HEK293 (cell line): Measurements from ENCODE around the gene KIAA1958.

Experiments used
- CTCF ChIA-PET: fragments of 350-600 bp; formaldehyde crosslinking; extraction: SDS; loops from one replicate; lab custom pipeline; 2021; ENCODE audit warnings: antibody characterized with exemption; lab: Yijun Ruan, JAX
- POLR2A ChIA-PET: fragments of 300-600 bp; formaldehyde crosslinking; extraction: SDS; loops from one replicate; lab custom pipeline; 2020; ENCODE audit warnings: antibody characterized with exemption, inconsistent platforms; lab: Yijun Ruan, JAX
- H3K27ac ChIP-seq: fragments of 200-500 bp; sonication (Bioruptor generic); 2 replicates; pipeline ENCODE4 v1.5.1; 2014; ENCODE audit warnings: low read depth, low read length, control low read depth, inconsistent platforms; ENCODE audit errors: extremely low read depth
- H3K36me3 ChIP-seq, 2 experiments: fragments of 200-500 bp in 1 of 2; sonication (Bioruptor generic) in 1 of 2; 1 replicate in 1 of 2; 2 replicates in 1 of 2; pipeline ENCODE4 v1.5.1; 2014 to 2017; ENCODE audit warnings: inconsistent platforms in 2 of 2, low read length in 2 of 2; ENCODE audit not compliant: control insufficient read depth in 2 of 2, insufficient read depth in 1 of 2
- H3K4me1 ChIP-seq: fragments of 200-500 bp; sonication (Bioruptor generic); 2 replicates; pipeline ENCODE4 v1.5.1; 2014; ENCODE audit warnings: mild to moderate bottlenecking, low read length, inconsistent platforms; ENCODE audit not compliant: control insufficient read depth, insufficient read depth
- H3K4me3 ChIP-seq: 2 replicates; pipeline ENCODE4 v1.5.1; 2011; ENCODE audit warnings: low read depth, mild to moderate bottlenecking, control low read depth, low read length, moderate library complexity
- H3K9me3 ChIP-seq: fragments of 200-500 bp; sonication (Bioruptor generic); 2 replicates; pipeline ENCODE4 v1.5.1; 2014; ENCODE audit warnings: low read depth, low read length, inconsistent platforms; ENCODE audit not compliant: control insufficient read depth, insufficient read depth
- BCL11B ChIP-seq: fragments of 450-650 bp; formaldehyde crosslinking; IDR thresholded peaks from 2 replicates; pipeline ENCODE4 v1.5.1; 2016; ENCODE audit warnings: low read depth, missing biosample characterization, missing genetic modification characterization
- ZNF133 ChIP-seq: fragments of 450-650 bp; formaldehyde crosslinking; IDR thresholded peaks from 2 replicates; pipeline ENCODE4 v1.5.1; 2016; ENCODE audit warnings: missing biosample characterization, missing genetic modification characterization
- ZNF202 ChIP-seq: fragments of 450-650 bp; formaldehyde crosslinking; IDR thresholded peaks from 2 replicates; pipeline ENCODE4 v1.5.1; 2016; ENCODE audit warnings: missing biosample characterization, missing genetic modification characterization, borderline replicate concordance
- ZNF24 ChIP-seq: fragments of 450-650 bp; formaldehyde crosslinking; IDR thresholded peaks from 2 replicates; pipeline ENCODE4 v1.5.1; 2016; ENCODE audit warnings: missing biosample characterization, missing genetic modification characterization
- ZNF274 ChIP-seq, 2 experiments: fragments of 200-500 bp in 1 of 2; fragments of 450-650 bp in 1 of 2; sonication (Bioruptor generic) in 1 of 2; formaldehyde crosslinking in 1 of 2; IDR thresholded peaks; 2 replicates each; pipeline versions ENCODE4 v1.5.1 to v1.6.1; 2014 to 2016; ENCODE audit warnings: borderline replicate concordance in 1 of 2, inconsistent platforms in 1 of 2, low read length in 1 of 2, missing biosample characterization in 1 of 2, missing genetic modification characterization in 1 of 2
- ZNF324 ChIP-seq: fragments of 450-650 bp; formaldehyde crosslinking; IDR thresholded peaks from 2 replicates; pipeline ENCODE4 v1.5.1; 2016; ENCODE audit warnings: missing biosample characterization, missing genetic modification characterization
- ZNF48 ChIP-seq: fragments of 450-650 bp; formaldehyde crosslinking; IDR thresholded peaks from 2 replicates; pipeline ENCODE4 v1.5.1; 2016; ENCODE audit warnings: missing biosample characterization, missing genetic modification characterization
- ZNF510 ChIP-seq: fragments of 450-650 bp; formaldehyde crosslinking; IDR thresholded peaks from 2 replicates; pipeline ENCODE4 v1.5.1; 2018; ENCODE audit warnings: mild to moderate bottlenecking, missing genetic modification characterization, missing biosample characterization; ENCODE audit not compliant: insufficient replicate concordance
- ZNF561 ChIP-seq: fragments of 450-650 bp; IDR thresholded peaks from 2 replicates; pipeline ENCODE4 v1.5.1; 2018; ENCODE audit warnings: missing biosample characterization, missing genetic modification characterization, borderline replicate concordance
- ZNF664 ChIP-seq: fragments of 450-650 bp; formaldehyde crosslinking; IDR thresholded peaks from 2 replicates; pipeline ENCODE4 v1.5.1; 2016; ENCODE audit warnings: missing biosample characterization, missing genetic modification characterization
- ZNF677 ChIP-seq: fragments of 450-650 bp; IDR thresholded peaks from 2 replicates; pipeline ENCODE4 v1.5.0; 2018; ENCODE audit warnings: missing biosample characterization, mild to moderate bottlenecking, missing genetic modification characterization, moderate library complexity
- ZNF701 ChIP-seq: fragments of 450-650 bp; formaldehyde crosslinking; IDR thresholded peaks from 2 replicates; pipeline ENCODE4 v1.5.1; 2016; ENCODE audit warnings: missing biosample characterization, missing genetic modification characterization
- ZNF792 ChIP-seq: fragments of 450-650 bp; formaldehyde crosslinking; IDR thresholded peaks from 2 replicates; pipeline ENCODE4 v1.5.1; 2016; ENCODE audit warnings: missing biosample characterization, missing genetic modification characterization
- TF ChIP-seq, protein P1 (sequence below): fragments of 450-650 bp; formaldehyde crosslinking; IDR thresholded peaks from 2 replicates; pipeline ENCODE4 v1.5.1; 2017; ENCODE audit warnings: missing biosample characterization, missing genetic modification characterization
- TF ChIP-seq, protein P2 (sequence below): fragments of 450-650 bp; formaldehyde crosslinking; IDR thresholded peaks from 2 replicates; pipeline ENCODE4 v1.5.1; 2016; ENCODE audit warnings: missing biosample characterization, missing genetic modification characterization
- TF ChIP-seq, protein P3 (sequence below): sonication (generic); formaldehyde crosslinking; IDR thresholded peaks from 2 replicates; pipeline ENCODE4 v1.8.1; 2022; ENCODE audit warnings: mild to moderate bottlenecking, moderate library complexity, missing genetic modification reagents
- TF ChIP-seq, protein P4 (sequence below): fragments of 450-650 bp; formaldehyde crosslinking; IDR thresholded peaks from 2 replicates; pipeline ENCODE4 v1.5.1; 2016; ENCODE audit warnings: missing biosample characterization, missing genetic modification characterization
- TF ChIP-seq, protein P5 (sequence below): fragments of 450-650 bp; formaldehyde crosslinking; IDR thresholded peaks from 2 replicates; pipeline ENCODE4 v1.5.1; 2016; ENCODE audit warnings: missing biosample characterization, missing genetic modification characterization
- TF ChIP-seq, protein P6 (sequence below): fragments of 450-650 bp; formaldehyde crosslinking; IDR thresholded peaks from 2 replicates; pipeline ENCODE4 v1.5.1; 2017; ENCODE audit warnings: missing biosample characterization, missing genetic modification characterization

Gene KIAA1958

DNA sequence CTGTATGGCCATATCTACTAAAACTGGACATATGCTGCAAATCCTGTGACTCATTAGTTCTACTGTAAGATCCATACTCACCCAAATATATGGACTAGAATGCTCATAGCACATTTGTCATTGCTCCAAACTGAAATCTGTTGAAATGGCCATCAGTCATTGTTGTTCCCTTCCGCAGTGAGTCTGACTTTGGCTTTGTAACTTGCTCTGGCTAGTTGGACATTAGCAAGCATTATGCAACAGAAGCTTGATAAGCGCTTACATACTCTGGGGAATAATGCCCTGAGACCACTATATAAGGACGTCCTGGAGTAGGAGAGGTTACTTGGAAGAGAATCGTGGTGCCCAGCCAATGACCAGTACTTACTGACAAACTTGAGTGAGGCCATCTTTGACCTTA is 9.0 kb downstream of the KIAA1958 start:
- H3K4me3 ChIP-seq, result no peak overlapping the region
- no peak overlapping the region for H3K27ac ChIP-seq
- ChIA-PET CTCF (no interaction called here), POLR2A (no interaction called here)
- no peaks in the 10 kb centered on the region for H3K9me3 ChIP-seq
- TF ChIP-seq, protein P1, sequence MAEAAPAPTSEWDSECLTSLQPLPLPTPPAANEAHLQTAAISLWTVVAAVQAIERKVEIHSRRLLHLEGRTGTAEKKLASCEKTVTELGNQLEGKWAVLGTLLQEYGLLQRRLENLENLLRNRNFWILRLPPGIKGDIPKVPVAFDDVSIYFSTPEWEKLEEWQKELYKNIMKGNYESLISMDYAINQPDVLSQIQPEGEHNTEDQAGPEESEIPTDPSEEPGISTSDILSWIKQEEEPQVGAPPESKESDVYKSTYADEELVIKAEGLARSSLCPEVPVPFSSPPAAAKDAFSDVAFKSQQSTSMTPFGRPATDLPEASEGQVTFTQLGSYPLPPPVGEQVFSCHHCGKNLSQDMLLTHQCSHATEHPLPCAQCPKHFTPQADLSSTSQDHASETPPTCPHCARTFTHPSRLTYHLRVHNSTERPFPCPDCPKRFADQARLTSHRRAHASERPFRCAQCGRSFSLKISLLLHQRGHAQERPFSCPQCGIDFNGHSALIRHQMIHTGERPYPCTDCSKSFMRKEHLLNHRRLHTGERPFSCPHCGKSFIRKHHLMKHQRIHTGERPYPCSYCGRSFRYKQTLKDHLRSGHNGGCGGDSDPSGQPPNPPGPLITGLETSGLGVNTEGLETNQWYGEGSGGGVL (tag by site-specific recombination), result no peak
- TF ChIP-seq, protein P2, sequence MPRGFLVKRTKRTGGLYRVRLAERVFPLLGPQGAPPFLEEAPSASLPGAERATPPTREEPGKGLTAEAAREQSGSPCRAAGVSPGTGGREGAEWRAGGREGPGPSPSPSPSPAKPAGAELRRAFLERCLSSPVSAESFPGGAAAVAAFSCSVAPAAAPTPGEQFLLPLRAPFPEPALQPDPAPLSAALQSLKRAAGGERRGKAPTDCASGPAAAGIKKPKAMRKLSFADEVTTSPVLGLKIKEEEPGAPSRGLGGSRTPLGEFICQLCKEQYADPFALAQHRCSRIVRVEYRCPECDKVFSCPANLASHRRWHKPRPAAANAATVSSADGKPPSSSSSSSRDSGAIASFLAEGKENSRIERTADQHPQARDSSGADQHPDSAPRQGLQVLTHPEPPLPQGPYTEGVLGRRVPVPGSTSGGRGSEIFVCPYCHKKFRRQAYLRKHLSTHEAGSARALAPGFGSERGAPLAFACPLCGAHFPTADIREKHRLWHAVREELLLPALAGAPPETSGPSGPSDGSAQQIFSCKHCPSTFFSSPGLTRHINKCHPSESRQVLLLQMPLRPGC (tag by site-specific recombination), result no peak
- TF ChIP-seq BCL11B (tag by site-specific recombination), result no peak
- no peak for TF ChIP-seq ZNF664 (tag by site-specific recombination)
- no peak for TF ChIP-seq ZNF202 (tag by site-specific recombination)
- no peak for TF ChIP-seq ZNF48 (tag by site-specific recombination)
- TF ChIP-seq, protein P3, sequence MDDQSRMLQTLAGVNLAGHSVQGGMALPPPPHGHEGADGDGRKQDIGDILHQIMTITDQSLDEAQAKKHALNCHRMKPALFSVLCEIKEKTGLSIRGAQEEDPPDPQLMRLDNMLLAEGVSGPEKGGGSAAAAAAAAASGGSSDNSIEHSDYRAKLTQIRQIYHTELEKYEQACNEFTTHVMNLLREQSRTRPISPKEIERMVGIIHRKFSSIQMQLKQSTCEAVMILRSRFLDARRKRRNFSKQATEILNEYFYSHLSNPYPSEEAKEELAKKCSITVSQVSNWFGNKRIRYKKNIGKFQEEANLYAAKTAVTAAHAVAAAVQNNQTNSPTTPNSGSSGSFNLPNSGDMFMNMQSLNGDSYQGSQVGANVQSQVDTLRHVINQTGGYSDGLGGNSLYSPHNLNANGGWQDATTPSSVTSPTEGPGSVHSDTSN, result no peak
- no peak for TF ChIP-seq ZNF24
- TF ChIP-seq ZNF561 (tag by site-specific recombination), result no peak
- TF ChIP-seq ZNF510 (tag by site-specific recombination), result no peak
- TF ChIP-seq, protein P4, sequence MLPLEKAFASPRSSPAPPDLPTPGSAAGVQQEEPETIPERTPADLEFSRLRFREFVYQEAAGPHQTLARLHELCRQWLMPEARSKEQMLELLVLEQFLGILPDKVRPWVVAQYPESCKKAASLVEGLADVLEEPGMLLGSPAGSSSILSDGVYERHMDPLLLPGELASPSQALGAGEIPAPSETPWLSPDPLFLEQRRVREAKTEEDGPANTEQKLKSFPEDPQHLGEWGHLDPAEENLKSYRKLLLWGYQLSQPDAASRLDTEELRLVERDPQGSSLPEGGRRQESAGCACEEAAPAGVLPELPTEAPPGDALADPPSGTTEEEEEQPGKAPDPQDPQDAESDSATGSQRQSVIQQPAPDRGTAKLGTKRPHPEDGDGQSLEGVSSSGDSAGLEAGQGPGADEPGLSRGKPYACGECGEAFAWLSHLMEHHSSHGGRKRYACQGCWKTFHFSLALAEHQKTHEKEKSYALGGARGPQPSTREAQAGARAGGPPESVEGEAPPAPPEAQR (tag by site-specific recombination), result no peak
- TF ChIP-seq ZNF792 (tag by site-specific recombination), result no peak
- TF ChIP-seq ZNF133 (tag by site-specific recombination), result no peak
- H3K36me3 ChIP-seq, result peaks cover 5 to 24% of the 10 kb centered on the region in 2 experiments; a peak in 2 of 3 replicates
- H3K4me1 ChIP-seq, result peaks cover under 1% of the 10 kb centered on the region; the same call in 1 of the 2 replicates

DNA sequence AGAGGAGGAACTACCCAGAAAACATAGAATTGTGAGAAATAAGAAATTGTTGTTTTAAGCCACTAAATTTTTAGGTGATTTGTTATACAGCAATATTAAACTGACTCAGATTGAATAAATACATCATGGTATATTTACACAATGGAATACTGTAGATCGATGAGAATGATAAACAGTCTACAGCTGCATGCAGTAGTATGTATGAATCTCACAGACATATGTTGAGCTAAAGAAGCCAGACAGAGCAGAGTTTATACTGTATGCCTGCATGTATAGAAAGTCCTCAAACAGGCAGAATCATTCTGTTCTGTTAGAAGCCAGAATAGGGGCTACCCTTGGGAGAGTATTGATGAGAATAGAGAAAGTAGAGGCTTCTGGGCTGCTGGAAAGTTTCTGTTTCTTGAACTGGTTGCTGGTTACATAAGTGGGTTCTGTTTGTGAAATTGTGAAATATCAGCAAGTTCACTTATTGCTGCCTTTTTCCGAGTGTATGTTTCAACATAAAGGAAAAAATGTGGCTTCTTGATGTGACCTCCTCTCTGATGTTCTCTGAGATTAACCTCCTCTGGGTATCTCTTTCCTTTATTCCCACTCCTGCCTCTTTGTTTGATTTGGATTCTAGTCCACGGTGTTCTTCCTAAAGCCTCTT is 9.6 kb downstream of the KIAA1958 start:
- POLR2A ChIA-PET, result no interaction called here
- CTCF ChIA-PET, result no interaction called here
- TF ChIP-seq ZNF792 (tag by site-specific recombination) (no peak), ZNF274 (IDR thresholded peaks at IDR 0.05; ENCODE audit: low read length) (no peak), ZNF274 (tag by site-specific recombination; IDR thresholded peaks at IDR 0.05; ENCODE audit: borderline replicate concordance) (no peak), ZNF677 (tag by site-specific recombination) (no peak), ZNF324 (tag by site-specific recombination) (no peak), ZNF701 (tag by site-specific recombination) (no peak)
- TF ChIP-seq, protein P5, sequence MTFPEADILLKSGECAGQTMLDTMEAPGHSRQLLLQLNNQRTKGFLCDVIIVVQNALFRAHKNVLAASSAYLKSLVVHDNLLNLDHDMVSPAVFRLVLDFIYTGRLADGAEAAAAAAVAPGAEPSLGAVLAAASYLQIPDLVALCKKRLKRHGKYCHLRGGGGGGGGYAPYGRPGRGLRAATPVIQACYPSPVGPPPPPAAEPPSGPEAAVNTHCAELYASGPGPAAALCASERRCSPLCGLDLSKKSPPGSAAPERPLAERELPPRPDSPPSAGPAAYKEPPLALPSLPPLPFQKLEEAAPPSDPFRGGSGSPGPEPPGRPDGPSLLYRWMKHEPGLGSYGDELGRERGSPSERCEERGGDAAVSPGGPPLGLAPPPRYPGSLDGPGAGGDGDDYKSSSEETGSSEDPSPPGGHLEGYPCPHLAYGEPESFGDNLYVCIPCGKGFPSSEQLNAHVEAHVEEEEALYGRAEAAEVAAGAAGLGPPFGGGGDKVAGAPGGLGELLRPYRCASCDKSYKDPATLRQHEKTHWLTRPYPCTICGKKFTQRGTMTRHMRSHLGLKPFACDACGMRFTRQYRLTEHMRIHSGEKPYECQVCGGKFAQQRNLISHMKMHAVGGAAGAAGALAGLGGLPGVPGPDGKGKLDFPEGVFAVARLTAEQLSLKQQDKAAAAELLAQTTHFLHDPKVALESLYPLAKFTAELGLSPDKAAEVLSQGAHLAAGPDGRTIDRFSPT (tag by site-specific recombination), result no peak
- TF ChIP-seq, protein P6, sequence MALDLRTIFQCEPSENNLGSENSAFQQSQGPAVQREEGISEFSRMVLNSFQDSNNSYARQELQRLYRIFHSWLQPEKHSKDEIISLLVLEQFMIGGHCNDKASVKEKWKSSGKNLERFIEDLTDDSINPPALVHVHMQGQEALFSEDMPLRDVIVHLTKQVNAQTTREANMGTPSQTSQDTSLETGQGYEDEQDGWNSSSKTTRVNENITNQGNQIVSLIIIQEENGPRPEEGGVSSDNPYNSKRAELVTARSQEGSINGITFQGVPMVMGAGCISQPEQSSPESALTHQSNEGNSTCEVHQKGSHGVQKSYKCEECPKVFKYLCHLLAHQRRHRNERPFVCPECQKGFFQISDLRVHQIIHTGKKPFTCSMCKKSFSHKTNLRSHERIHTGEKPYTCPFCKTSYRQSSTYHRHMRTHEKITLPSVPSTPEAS (tag by site-specific recombination), result no peak
- TF ChIP-seq, all 188 proteins: peak for 0
- Histone ChIP-seq H3K36me3 (peaks cover 5 to 24% of the 10 kb centered on the region in 2 experiments; a peak in 2 of 3 replicates), H3K9me3 (no peaks in the 10 kb centered on the region), H3K27ac (no peak overlapping the region), H3K4me3 (no peak overlapping the region), H3K4me1 (no peaks in the 10 kb centered on the region)
